GM20000 (cell line): ENCODE data around the gene FXR2.
"Not testable (repeated sequence)": the region's sequence is repeated elsewhere in the genome, so short reads cannot be mapped to it uniquely, and the experiment has no call there.

Experiments
- DNase-seq: peaks from one replicate; pipeline ENCODE4 v3.0.0; 2012; ENCODE audit warnings: low spot score
- TF ChIP-seq, protein P1 (sequence below): IDR thresholded peaks from 2 replicates; pipeline ENCODE4 v1.5.1; 2012; ENCODE audit warnings: mild to moderate bottlenecking, control low read depth; ENCODE audit errors: extremely low read depth, missing control alignments

Gene FXR2

DNA sequence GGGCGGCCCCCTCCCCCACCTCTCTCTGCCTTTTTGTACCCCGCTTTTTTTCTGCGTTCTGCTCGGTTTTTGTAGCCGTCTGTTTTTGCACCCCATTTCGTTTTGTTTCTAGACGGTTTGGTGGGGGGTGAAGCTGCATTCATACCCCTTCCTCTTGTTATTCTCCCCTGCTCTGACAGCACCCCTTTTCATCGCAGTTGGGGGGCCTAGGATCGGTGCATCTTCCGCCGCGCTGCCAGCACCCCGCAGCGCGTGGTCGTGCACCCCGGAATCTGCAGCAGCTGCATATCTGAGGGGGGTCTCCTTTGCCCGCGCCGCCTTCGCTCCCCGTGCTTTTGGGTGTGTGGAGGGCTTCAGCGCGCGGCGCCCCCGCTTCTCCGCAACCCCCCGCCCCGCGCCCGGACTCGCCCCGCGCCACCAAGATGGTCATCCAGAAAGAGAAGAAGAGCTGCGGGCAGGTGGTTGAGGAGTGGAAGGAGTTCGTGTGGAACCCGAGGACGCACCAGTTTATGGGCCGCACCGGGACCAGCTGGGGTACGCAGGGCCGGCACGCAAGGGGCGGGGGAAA, 36.5 kb upstream of the FXR2 start:
- peak; percentile 42 for DNase-seq
- TF ChIP-seq, protein P1, sequence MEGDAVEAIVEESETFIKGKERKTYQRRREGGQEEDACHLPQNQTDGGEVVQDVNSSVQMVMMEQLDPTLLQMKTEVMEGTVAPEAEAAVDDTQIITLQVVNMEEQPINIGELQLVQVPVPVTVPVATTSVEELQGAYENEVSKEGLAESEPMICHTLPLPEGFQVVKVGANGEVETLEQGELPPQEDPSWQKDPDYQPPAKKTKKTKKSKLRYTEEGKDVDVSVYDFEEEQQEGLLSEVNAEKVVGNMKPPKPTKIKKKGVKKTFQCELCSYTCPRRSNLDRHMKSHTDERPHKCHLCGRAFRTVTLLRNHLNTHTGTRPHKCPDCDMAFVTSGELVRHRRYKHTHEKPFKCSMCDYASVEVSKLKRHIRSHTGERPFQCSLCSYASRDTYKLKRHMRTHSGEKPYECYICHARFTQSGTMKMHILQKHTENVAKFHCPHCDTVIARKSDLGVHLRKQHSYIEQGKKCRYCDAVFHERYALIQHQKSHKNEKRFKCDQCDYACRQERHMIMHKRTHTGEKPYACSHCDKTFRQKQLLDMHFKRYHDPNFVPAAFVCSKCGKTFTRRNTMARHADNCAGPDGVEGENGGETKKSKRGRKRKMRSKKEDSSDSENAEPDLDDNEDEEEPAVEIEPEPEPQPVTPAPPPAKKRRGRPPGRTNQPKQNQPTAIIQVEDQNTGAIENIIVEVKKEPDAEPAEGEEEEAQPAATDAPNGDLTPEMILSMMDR, result no peak

GRCh38 chr17:7650509-7651096, 35.9 kb upstream of the FXR2 start, which contains the start of gene ATP1B2:
Gene ATP1B2 (plus strand): TSS chr17:7650926. CDS start chr17:7651519, 593 bp downstream.
- DNase-seq, result peak; percentile 89
- TF ChIP-seq, protein P1, result no peak

- DNase-seq, result no peak
Measured at GRCh38 chr17:7647018-7647417, 32.3 kb upstream of the FXR2 start.

GRCh38 chr17:7646457-7646856, 31.8 kb upstream of the FXR2 start:
- TF ChIP-seq, protein P1, result no peak
- DNase-seq, result no peak

More at GRCh38 chr17:7647018-7647417, 32.3 kb upstream of the FXR2 start:
- TF ChIP-seq, protein P1, result no peak

DNA sequence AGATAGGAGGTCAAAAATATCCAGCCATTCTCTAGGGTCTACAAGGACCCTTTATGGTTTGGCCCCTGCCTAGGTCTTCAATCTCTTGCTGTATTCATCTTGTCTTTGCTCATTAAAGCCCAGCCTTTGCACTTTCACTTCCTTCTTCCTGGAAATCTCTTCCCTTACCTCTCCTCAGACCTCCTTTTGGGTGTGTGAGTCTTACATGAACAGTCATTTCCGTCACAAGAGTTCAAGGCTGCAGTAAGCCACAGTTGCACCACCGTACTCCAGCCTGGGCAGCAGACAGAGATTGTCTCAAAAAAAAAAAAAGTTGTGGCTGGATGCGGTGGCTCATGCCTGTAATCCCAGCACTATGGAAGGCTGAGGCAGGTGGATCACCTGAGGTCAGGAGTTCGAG, 30.1 kb upstream of the FXR2 start:
- TF ChIP-seq, protein P1, result no peak
- no peak for DNase-seq

DNA sequence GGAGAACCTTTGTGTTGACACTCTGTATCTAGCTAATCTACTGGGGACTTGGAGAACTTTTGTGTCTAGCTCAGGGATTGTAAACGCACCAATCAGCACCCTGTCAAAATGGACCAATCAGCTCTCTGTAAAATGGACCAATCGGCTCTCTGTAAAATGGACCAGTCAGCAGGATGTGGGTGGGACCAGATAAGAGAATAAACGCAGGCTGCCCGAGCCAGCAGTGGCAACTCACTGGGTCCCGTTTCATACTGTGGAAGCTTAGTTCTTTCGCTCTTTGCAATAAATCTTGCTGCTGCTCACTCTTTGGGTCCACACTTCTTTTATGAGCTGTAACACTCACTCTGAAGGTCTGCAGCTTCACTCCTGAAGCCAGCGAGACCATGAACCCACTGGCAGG, 26.9 kb upstream of the FXR2 start:
- DNase-seq, result not testable (repeated sequence)

DNA sequence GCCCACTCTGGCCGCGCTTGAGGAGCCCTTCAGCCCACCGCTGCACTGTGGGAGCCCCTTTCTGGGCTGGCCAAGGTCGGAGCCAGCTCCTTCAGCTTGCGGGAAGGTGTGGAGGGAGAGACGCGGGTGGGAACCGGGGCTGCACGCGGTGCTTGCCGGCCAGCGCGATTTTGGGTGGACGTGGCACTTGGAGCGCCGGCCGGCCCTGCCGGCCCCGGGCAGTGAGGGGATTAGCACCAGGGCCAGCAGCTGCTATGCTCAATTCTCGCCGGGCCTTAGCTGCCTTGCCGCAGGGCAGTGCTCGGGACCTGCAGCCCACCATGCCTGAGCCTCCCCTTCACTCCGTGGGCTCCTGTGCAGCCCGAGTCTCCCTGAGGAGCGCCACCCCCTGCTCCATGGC, 26.1 kb upstream of the FXR2 start:
- DNase-seq, result no peak
- TF ChIP-seq, protein P1, result no peak

DNA sequence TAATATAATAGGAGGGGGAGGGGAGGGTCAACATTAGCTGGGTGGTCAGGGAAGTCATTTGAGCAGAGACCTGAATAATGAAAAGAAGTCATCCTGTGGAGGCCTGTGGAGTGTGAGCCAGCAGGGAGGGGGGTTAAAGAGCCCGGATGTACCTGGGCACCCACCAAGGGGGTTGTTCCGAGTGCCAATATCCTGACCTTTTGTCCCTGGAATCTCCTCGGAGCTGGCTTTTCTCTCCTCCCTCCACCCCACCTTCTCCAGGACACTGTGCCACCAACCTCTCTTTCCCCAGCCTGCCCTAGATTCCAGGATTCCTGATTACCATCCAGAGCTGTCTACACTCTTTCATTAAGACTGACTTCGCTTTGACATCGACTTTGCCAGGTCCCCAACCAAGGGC, 21.5 kb upstream of the FXR2 start:
- TF ChIP-seq, protein P1, result no peak
- no peak for DNase-seq
